ENCODE results near the gene SELENOO.

The SELENOO gene

DNA sequence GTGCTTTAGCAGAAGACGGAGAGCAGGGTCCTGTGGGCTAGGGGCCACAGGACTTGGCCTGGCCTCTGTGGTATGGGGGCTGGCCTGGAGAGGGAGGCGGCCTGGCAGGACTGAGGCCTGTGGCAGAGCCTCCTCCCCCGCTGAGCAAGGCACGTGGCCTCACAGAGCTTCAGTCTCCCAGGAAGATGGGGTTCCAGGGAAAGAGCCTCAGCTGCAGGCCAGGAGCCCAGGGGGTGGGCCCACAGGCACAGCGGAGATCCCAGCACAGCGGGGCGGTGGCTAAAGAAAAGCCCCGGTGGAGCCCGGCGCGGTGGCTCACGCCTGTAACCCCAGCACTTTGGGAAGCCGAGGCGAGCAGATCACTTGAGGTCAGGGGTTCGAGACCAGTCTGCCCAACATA is 58.5 kb downstream of the SELENOO start:
- H3K9me2 ChIP-seq (replicated peaks; ENCODE audit: control insufficient read depth, low read length): no peaks in the 10 kb centered on the region
- peaks cover 23% of the 10 kb centered on the region for H3K4me1 ChIP-seq (ENCODE audit: control insufficient read depth, low read length)
- H3F3A ChIP-seq (ENCODE audit: control insufficient read depth, insufficient read depth): no peaks in the 10 kb centered on the region
- H3K4me3 ChIP-seq (ENCODE audit: low read length): no peak overlapping the region
- H3K27me3 ChIP-seq (ENCODE audit: control insufficient read depth, low read length): no peaks in the 10 kb centered on the region
- TF ChIP-seq, protein P1, sequence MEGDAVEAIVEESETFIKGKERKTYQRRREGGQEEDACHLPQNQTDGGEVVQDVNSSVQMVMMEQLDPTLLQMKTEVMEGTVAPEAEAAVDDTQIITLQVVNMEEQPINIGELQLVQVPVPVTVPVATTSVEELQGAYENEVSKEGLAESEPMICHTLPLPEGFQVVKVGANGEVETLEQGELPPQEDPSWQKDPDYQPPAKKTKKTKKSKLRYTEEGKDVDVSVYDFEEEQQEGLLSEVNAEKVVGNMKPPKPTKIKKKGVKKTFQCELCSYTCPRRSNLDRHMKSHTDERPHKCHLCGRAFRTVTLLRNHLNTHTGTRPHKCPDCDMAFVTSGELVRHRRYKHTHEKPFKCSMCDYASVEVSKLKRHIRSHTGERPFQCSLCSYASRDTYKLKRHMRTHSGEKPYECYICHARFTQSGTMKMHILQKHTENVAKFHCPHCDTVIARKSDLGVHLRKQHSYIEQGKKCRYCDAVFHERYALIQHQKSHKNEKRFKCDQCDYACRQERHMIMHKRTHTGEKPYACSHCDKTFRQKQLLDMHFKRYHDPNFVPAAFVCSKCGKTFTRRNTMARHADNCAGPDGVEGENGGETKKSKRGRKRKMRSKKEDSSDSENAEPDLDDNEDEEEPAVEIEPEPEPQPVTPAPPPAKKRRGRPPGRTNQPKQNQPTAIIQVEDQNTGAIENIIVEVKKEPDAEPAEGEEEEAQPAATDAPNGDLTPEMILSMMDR (IDR thresholded peaks at IDR 0.05; ENCODE audit: low read depth, low read length, poor library complexity, severe bottlenecking): no peak
- TF ChIP-seq EZH2phosphoT487 (IDR thresholded peaks at IDR 0.05; ENCODE audit: borderline replicate concordance, low read length): no peak
- H3K4me2 ChIP-seq (ENCODE audit: low read length): no peak overlapping the region
- H3K79me2 ChIP-seq (ENCODE audit: control insufficient read depth, low read length): peaks cover 31% of the 10 kb centered on the region
- H3K36me3 ChIP-seq (ENCODE audit: control insufficient read depth, low read length): peaks cover 38% of the 10 kb centered on the region
- no peak overlapping the region for H3K27ac ChIP-seq (ENCODE audit: low read depth, low read length)
- H4K20me1 ChIP-seq (ENCODE audit: control insufficient read depth, insufficient read depth, low read depth, low read length): 0 out of 2 replicates have a peak, but pooled peaks cover 3% of the 10 kb centered on the region
- no peaks in the 10 kb centered on the region for H3K9me3 ChIP-seq (ENCODE audit: control insufficient read depth, insufficient read depth, low read length)

DNA sequence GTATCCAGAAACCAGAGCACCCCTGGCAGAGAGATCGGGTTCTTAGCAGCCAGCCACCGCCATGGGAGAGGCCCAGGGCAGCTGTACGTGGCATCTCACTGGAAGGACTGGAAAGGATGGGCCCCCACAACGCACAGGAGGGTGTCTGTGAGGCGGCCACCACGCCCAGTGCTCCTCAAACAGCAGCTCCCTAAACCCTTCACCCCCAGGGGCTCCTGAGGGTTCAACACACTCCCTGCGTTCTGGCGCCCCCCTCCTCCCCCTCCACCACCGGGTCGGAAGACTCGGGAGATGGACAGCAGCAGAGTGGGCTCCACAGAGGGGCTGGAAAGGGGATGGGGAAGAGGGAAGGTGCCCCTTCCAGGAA is 59.6 kb downstream of the SELENOO start:
- 0 out of 2 replicates have a peak overlapping the region, but pooled peaks have one; percentile 17 for H3K27ac ChIP-seq (ENCODE audit: low read depth, low read length)

DNA sequence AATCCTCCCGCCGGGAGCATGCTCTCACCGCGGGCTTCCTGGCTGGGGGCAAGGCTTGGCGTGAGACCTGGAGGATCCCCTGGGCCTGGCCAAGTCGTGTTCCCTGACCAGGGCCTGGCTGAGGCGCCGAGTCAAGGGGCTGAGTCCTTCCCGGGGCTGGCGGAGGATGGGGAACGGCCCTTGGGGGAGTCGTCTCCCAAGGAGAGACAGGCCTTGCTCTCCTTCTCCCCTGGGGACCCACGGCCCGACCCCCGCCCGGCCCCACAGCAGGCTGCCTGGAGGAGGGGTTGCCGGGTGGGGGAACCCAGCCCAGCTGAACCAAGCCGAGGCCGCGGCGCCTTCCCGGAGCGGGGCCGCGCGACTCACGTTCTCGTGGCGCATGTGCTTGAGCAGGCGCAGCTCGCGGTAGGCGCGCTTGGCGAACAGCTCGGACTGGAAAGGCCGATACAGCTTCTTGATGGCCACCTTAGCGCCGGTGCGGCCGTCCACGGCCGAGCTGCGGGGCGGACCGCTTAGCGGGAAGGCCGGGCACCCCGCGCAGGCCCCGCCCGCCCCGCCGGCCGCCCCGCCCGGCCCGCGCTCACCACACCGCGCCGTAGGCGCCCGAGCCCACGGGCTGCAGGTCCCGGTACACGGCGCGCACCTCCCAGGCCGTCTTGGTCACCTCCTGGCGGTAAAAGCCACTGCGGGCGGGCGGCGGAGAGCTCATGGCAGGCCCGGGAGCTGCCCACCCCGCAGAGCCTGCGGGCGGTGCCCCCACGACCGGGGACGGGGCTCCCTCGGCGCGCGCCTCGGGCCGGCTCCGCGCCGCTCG is 60.2 kb downstream of the SELENOO start:
- H3K9me3 ChIP-seq (ENCODE audit: control insufficient read depth, insufficient read depth, low read length): no peaks in the 10 kb centered on the region
- H3K27ac ChIP-seq (ENCODE audit: low read depth, low read length): peak overlapping the region; percentile 17; the same call in 1 of the 2 replicates
- H3K9me2 ChIP-seq (replicated peaks; ENCODE audit: control insufficient read depth, low read length): no peaks in the 10 kb centered on the region
- H3K4me2 ChIP-seq (ENCODE audit: low read length): peak overlapping the region; percentile 94
- H4K20me1 ChIP-seq (ENCODE audit: control insufficient read depth, insufficient read depth, low read depth, low read length): 0 out of 2 replicates have a peak, but pooled peaks cover 3% of the 10 kb centered on the region
- no peaks in the 10 kb centered on the region for H3K27me3 ChIP-seq (ENCODE audit: control insufficient read depth, low read length)
- peaks cover 27% of the 10 kb centered on the region for H3K4me1 ChIP-seq (ENCODE audit: control insufficient read depth, low read length)
- TF ChIP-seq, protein P1 (IDR thresholded peaks at IDR 0.05; ENCODE audit: low read depth, low read length, poor library complexity, severe bottlenecking): no peak
- TF ChIP-seq EZH2phosphoT487 (IDR thresholded peaks at IDR 0.05; ENCODE audit: borderline replicate concordance, low read length): no peak
- peak overlapping the region; percentile 94 for H3K4me3 ChIP-seq (ENCODE audit: low read length)
- H3K36me3 ChIP-seq (ENCODE audit: control insufficient read depth, low read length): peaks cover 33% of the 10 kb centered on the region
- H3K79me2 ChIP-seq (ENCODE audit: control insufficient read depth, low read length): peaks cover 31% of the 10 kb centered on the region
- no peaks in the 10 kb centered on the region for H3F3A ChIP-seq (ENCODE audit: control insufficient read depth, insufficient read depth)

More for the DNA sequence above, 59.6 kb downstream of the SELENOO start:
- Histone ChIP-seq H3K9me3 (ENCODE audit: control insufficient read depth, insufficient read depth, low read length) (no peaks in the 10 kb centered on the region), H3K4me3 (ENCODE audit: low read length) (peak overlapping the region; percentile 94), H3F3A (ENCODE audit: control insufficient read depth, insufficient read depth) (no peaks in the 10 kb centered on the region), H3K4me2 (ENCODE audit: low read length) (peak overlapping the region; percentile 94), H3K79me2 (ENCODE audit: control insufficient read depth, low read length) (peaks cover 31% of the 10 kb centered on the region), H3K36me3 (ENCODE audit: control insufficient read depth, low read length) (peaks cover 38% of the 10 kb centered on the region), H3K4me1 (ENCODE audit: control insufficient read depth, low read length) (peaks cover 27% of the 10 kb centered on the region), H3K27me3 (ENCODE audit: control insufficient read depth, low read length) (no peaks in the 10 kb centered on the region), H3K9me2 (replicated peaks; ENCODE audit: control insufficient read depth, low read length) (no peaks in the 10 kb centered on the region), H4K20me1 (ENCODE audit: control insufficient read depth, insufficient read depth, low read depth, low read length) (0 out of 2 replicates have a peak, but pooled peaks cover 3% of the 10 kb centered on the region)
- TF ChIP-seq, protein P1 (IDR thresholded peaks at IDR 0.05; ENCODE audit: low read depth, low read length, poor library complexity, severe bottlenecking): no peak
- TF ChIP-seq EZH2phosphoT487 (IDR thresholded peaks at IDR 0.05; ENCODE audit: borderline replicate concordance, low read length): no peak
